ENCODE measurements around the gene KIF23. TPM values are rescaled to one million over a fixed set of nuclear protein-coding genes. Genes with fewer than 3 reads are reported as not detected.

KIF23 gene
- total RNA-seq, 1 donor from 2014 or later, result 26.5 TPM

DNA sequence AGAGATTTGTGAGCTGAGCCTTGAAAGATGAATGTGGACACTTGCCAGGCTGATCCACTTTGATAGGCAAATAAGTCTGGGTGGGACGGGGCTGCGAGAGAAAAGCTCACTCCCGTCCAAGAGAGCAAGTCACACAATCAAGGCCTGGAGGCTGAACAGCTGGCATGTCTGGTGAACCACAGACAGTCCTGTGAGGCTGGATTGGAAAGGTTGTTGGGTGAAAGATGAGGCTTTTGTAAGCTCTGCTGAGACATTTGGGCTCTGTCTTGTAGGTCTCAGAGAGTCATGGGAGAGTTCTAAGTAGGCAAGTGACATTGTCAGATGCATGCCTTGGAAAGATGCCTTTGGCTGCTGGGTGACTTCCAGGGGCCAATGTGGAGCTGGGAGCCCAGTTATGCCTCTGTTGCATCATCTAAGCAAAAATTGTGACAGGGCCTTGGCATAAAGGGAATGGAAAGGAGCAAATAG lies 76.9 kb downstream of the KIF23 start:
- H3K4me1 Mint-ChIP-seq (ENCODE audit: low read depth), result peaks cover 2% of the 10 kb centered on the region
- DNase-seq (ENCODE audit: low spot score, unreplicated experiment), result no peak
- H3K4me3 Mint-ChIP-seq (ENCODE audit: low read depth), result no peak overlapping the region
- TF ChIP-seq, protein P1, sequence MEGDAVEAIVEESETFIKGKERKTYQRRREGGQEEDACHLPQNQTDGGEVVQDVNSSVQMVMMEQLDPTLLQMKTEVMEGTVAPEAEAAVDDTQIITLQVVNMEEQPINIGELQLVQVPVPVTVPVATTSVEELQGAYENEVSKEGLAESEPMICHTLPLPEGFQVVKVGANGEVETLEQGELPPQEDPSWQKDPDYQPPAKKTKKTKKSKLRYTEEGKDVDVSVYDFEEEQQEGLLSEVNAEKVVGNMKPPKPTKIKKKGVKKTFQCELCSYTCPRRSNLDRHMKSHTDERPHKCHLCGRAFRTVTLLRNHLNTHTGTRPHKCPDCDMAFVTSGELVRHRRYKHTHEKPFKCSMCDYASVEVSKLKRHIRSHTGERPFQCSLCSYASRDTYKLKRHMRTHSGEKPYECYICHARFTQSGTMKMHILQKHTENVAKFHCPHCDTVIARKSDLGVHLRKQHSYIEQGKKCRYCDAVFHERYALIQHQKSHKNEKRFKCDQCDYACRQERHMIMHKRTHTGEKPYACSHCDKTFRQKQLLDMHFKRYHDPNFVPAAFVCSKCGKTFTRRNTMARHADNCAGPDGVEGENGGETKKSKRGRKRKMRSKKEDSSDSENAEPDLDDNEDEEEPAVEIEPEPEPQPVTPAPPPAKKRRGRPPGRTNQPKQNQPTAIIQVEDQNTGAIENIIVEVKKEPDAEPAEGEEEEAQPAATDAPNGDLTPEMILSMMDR (IDR thresholded peaks at IDR 0.05; ENCODE audit: unreplicated experiment), result no peak
- H3K36me3 Mint-ChIP-seq (ENCODE audit: insufficient read depth), result no peaks in the 10 kb centered on the region
- no peak overlapping the region for H3K27ac Mint-ChIP-seq
- H3K9me3 Mint-ChIP-seq (ENCODE audit: low read depth), result peaks cover 4% of the 10 kb centered on the region
- peaks cover 50% of the 10 kb centered on the region for H3K27me3 Mint-ChIP-seq

DNA sequence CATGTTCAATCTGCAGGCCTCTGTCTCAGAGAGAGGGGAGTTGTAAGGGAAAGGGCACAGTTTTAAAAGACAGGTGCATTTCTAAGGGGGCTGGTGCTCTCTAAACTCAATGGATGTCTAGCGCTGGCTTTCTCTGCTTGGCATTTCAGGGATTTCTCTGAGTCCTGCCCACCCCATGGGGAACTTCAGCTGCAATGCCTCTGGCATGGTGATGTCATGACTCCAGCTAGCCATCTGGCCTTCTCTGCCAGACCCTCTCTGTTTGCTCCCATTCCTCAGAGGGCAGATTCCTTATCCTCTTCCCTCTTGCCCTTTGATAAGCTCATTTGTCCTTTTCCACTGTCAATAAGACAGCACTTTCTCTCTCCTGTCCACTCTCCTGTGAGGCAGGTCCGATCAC lies 79.3 kb downstream of the KIF23 start:
- Mint-ChIP-seq H3K9me3 (ENCODE audit: low read depth) (peaks cover 4% of the 10 kb centered on the region), H3K27ac (no peak overlapping the region), H3K4me3 (ENCODE audit: low read depth) (no peak overlapping the region), H3K4me1 (ENCODE audit: low read depth) (peaks cover 4% of the 10 kb centered on the region), H3K27me3 (peaks cover 62% of the 10 kb centered on the region), H3K36me3 (ENCODE audit: insufficient read depth) (no peaks in the 10 kb centered on the region)
- no peak for DNase-seq (ENCODE audit: low spot score, unreplicated experiment)
- TF ChIP-seq, protein P1 (IDR thresholded peaks at IDR 0.05; ENCODE audit: unreplicated experiment), result no peak

DNA sequence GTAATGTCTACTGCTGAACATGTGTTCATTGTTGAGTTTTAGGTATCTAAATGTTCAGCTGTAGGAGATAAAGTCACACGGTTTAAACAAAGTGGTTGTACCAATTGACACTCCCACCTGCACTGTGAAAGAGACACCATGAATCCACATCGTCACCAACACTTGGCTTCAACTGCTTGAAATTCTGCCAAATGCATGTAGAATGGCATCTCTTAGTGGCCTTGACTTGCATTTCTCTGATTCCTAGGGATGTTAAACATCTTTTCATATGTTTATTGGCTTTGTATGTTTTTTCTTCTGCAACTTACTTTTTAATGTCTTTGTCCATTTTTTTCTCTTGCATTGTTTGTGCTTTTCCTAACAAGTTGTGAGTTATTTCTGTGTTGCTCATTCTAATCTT lies 81.9 kb downstream of the KIF23 start:
- DNase-seq (ENCODE audit: low spot score, unreplicated experiment), result no peak
- Mint-ChIP-seq H3K27me3 (peaks cover 65% of the 10 kb centered on the region), H3K27ac (no peak overlapping the region), H3K4me1 (ENCODE audit: low read depth) (peaks cover 4% of the 10 kb centered on the region), H3K36me3 (ENCODE audit: insufficient read depth) (no peaks in the 10 kb centered on the region), H3K4me3 (ENCODE audit: low read depth) (no peak overlapping the region), H3K9me3 (ENCODE audit: low read depth) (peaks cover 4% of the 10 kb centered on the region)
- TF ChIP-seq, protein P1 (IDR thresholded peaks at IDR 0.05; ENCODE audit: unreplicated experiment), result no peak

GRCh38 chr15:69497076-69497475 lies 82.9 kb downstream of the KIF23 start:
- Mint-ChIP-seq H3K27me3 (peaks cover 58% of the 10 kb centered on the region), H3K4me3 (ENCODE audit: low read depth) (no peak overlapping the region), H3K27ac (no peak overlapping the region), H3K9me3 (ENCODE audit: low read depth) (no peaks in the 10 kb centered on the region), H3K4me1 (ENCODE audit: low read depth) (peaks cover 4% of the 10 kb centered on the region), H3K36me3 (ENCODE audit: insufficient read depth) (no peaks in the 10 kb centered on the region)
- no peak for DNase-seq (ENCODE audit: low spot score, unreplicated experiment)
- TF ChIP-seq, protein P1 (IDR thresholded peaks at IDR 0.05; ENCODE audit: unreplicated experiment), result no peak

- H3K36me3 Mint-ChIP-seq (ENCODE audit: insufficient read depth), result no peaks in the 10 kb centered on the region
- peaks cover 4% of the 10 kb centered on the region for H3K4me1 Mint-ChIP-seq (ENCODE audit: low read depth)
- no peaks in the 10 kb centered on the region for H3K9me3 Mint-ChIP-seq (ENCODE audit: low read depth)
- TF ChIP-seq, protein P1 (IDR thresholded peaks at IDR 0.05; ENCODE audit: unreplicated experiment), result no peak
- no peak overlapping the region for H3K4me3 Mint-ChIP-seq (ENCODE audit: low read depth)
- peaks cover 60% of the 10 kb centered on the region for H3K27me3 Mint-ChIP-seq
- no peak overlapping the region for H3K27ac Mint-ChIP-seq
- DNase-seq (ENCODE audit: low spot score, unreplicated experiment), result no peak
These were observed 83.5 kb downstream of the KIF23 start for GRCh38 chr15:69497667-69498066.

Other genes starting within 250 kb of the KIF23 start
- gene PAQR5, start 115.4 kb upstream of the KIF23 start, total RNA-seq, result 12.6 and 14.6 TPM in 2 replicates
- 1,112 and 1,115 TPM in 2 replicates for gene RPLP1, start 38.5 kb downstream of the KIF23 start, total RNA-seq

Data from progenitor cell of endocrine pancreas (in vitro differentiated cells).